GM19043 (cell line): ENCODE data around the gene MTA2.
"Not testable (repeated sequence)": the region's sequence is repeated elsewhere in the genome, so short reads cannot be mapped to it uniquely, and the experiment has no call there.

Experiments used
- ATAC-seq: cut with Tn5 transposase; IDR thresholded peaks from one replicate; pipeline ENCODE4 v1.9.1; 2021; ENCODE audit warnings: low read depth; ENCODE audit not compliant: unreplicated experiment

The MTA2 gene

GRCh38 chr11:62570903-62571302 lies 30.8 kb downstream of the MTA2 start:
- ATAC-seq = not testable (repeated sequence)

- no peak for ATAC-seq
These were observed 32.1 kb downstream of the MTA2 start for GRCh38 chr11:62569611-62570010.

GRCh38 chr11:62567018-62567633 lies 34.5 kb downstream of the MTA2 start:
- ATAC-seq = no peak

GRCh38 chr11:62566247-62566646 lies 35.4 kb downstream of the MTA2 start:
- ATAC-seq = no peak

- ATAC-seq = no peak
These were observed 36.4 kb downstream of the MTA2 start for GRCh38 chr11:62565100-62565802.

GRCh38 chr11:62561677-62562230 lies 39.9 kb downstream of the MTA2 start:
- not testable (repeated sequence) for ATAC-seq

GRCh38 chr11:62560566-62561103 lies 41.0 kb downstream of the MTA2 start:
- ATAC-seq = no peak

- ATAC-seq = not testable (repeated sequence)
These were observed 42.0 kb downstream of the MTA2 start for GRCh38 chr11:62559626-62560025.

- ATAC-seq = no peak
These were observed 42.5 kb downstream of the MTA2 start for GRCh38 chr11:62559204-62559603.

GRCh38 chr11:62558669-62559068 lies 43.0 kb downstream of the MTA2 start:
- no peak for ATAC-seq

- ATAC-seq = no peak
These were observed 44.6 kb downstream of the MTA2 start for GRCh38 chr11:62556875-62557631.

- ATAC-seq = peak; percentile 40
These were observed 45.4 kb downstream of the MTA2 start for GRCh38 chr11:62556108-62556874.

GRCh38 chr11:62555464-62556107 lies 46.1 kb downstream of the MTA2 start:
- peak; percentile 29 for ATAC-seq

GRCh38 chr11:62554387-62555167 lies 47.1 kb downstream of the MTA2 start:
- no peak for ATAC-seq

- no peak for ATAC-seq
These were observed 47.8 kb downstream of the MTA2 start for GRCh38 chr11:62553839-62554361.

- no peak for ATAC-seq
These were observed 48.4 kb downstream of the MTA2 start for GRCh38 chr11:62553080-62553838.

- ATAC-seq = no peak
These were observed 49.1 kb downstream of the MTA2 start for GRCh38 chr11:62552485-62553079.

GRCh38 chr11:62550478-62550877 lies 51.2 kb downstream of the MTA2 start:
- not testable (repeated sequence) for ATAC-seq
